Cortex of kidney (tissue), 1 donor: Measurements from ENCODE around the gene GDF2.

Source experiments
- DNase-seq: peaks from one replicate; lab custom pipeline; 2025; lab: John Stamatoyannopoulos, UW

GDF2 gene

DNA sequence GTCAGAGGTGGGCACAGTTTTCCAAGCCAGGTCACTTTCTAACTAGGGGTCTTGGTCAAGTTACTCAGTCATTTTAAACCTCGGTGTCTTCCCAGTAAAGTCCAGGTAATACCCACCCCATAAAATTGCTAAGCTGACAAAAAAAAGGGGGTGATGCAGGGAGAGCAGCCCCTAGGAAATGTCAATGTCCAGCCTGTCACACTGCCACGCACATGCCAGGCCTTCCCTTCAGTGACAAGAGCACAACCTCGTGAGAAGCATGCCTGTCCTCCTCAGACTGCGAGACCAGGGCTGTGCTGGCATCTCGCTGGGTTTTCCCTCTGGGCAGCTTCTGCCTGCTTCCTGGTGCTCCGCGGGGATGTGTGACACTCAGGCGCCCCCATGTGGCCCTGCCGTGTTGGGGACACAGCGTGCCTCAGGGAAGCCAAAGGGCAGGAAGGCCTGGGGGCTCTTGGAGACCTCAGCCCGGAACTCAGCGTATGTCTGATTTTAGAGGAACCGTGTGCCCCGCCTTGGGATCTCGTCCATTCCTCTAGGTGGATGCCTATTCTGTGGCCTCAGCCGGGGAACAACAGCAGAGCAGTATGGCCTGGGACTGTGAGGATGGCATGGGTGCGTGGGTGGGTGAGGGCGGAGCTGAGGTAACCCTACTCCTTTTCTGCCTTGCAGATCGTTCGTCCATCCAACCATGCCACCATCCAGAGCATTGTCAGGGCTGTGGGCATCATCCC is 10.2 kb upstream of the GDF2 start:
- DNase-seq: no peak

DNA sequence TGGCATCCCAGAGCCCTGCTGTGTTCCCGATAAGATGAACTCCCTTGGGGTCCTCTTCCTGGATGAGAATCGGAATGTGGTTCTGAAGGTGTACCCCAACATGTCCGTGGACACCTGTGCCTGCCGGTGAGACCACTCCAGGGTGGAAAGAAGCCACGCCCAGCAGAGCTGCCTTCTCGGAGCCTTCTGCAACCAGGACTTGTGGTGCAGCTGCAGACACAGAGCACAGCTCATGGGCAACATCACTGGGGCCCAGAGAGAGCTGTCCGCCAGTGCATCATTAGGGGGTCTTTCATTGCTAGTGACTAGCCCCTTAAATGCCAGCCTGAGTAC is 9.6 kb upstream of the GDF2 start:
- no peak for DNase-seq

DNA sequence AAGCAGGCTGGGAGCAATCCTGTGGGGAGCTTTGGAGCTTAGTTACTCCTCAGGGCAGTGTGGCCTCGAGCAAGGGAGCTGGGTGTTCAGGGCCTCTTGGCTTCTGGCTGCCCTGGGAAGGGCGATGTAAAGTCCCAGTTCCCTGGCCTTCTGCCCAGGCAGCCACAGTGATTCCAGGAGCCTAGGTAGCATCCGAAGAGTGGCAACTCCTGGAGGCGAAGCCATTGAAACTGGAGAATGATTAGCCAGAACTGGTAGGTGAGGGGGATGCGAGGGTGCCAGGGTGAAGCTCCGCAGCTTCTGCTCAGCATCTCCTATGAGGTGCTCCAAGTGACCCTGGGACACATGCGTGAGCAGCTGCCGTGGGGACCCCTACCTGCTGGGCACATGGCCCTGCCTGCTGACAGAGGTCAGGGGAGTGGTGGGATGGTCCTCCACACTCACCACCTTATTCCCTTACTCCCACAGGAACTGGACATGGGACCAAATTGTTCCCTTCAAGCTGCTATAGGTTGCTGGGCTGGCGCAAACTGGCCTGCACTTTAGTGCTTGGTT is 7.8 kb upstream of the GDF2 start:
- no peak for DNase-seq

DNA sequence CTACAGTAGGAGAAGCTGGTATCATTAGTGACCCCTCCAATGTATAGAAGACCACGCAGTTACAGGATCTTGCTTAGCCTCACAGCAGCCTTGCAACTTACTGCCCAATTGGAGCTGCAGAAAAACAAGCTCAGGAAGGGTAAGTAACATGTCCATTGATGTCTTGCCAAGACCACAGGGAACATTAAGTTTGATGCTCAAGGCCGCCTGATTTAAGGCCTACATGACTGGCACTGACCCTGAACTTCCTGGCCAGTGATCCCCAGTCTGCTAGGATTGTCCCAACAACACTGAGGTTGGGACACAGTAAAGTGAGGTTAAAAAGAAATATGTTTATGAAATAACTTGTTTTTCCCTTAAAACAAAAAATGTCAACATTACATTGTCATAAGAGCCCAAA is 6.8 kb upstream of the GDF2 start:
- no peak for DNase-seq

DNA sequence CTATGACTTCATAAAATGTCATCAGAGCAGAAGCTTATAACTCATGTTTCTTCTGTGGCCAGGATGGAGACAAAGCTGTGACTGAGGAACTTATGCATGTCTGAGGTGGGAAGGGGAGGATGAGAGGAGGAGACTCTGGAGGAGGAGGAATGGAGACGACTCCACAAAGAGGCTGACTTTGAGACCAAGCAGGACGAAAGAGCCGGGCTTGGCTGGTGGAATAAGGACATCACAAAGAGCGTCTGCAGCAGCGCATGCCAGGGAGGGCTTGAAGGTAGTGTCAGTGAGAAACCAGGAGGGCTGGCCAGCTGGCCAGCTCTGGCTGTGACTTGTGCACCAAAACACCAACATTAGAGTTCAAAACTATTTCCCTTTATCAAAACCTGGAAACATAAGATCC is 6.1 kb upstream of the GDF2 start:
- no peak for DNase-seq

DNA sequence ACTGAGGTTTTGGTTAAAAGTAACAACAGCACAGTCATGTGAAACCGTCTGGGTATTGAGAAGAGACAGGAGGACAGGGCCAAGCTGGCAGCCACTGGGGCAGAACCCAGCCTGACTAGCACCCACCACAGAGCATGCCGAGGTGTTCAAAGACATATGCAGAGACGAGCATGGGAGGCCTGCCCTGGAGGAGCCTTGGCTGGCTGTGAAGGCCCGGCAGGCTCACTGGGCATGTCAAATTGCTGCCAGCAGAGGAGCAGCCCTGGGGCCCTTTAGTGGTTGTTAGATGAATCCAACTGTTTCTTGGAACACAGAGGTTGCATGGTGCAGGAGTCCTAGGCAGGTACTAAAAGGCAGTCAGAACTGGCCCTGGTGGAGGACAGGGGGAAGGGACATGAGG is 5.0 kb upstream of the GDF2 start:
- DNase-seq: no peak

DNA sequence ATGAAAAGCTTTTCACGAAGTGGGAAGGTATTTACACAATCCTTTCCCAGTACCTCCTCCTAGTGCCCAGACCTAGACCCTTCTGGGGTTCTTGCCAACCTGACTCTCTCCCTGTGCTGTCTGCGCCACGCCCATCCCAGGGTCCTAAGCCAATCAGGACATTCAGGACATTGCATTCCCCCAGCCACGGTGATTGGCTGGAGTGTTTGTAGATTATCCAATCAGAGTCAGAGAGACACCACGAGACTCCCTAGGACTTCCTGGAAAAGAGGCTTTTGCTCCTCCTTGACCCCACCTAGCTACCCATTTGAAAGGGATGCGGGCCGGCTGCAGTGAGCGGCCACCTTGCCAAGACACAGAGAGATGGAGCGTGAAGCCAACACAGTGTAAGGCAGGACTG is 3.5 kb upstream of the GDF2 start:
- no peak for DNase-seq

DNA sequence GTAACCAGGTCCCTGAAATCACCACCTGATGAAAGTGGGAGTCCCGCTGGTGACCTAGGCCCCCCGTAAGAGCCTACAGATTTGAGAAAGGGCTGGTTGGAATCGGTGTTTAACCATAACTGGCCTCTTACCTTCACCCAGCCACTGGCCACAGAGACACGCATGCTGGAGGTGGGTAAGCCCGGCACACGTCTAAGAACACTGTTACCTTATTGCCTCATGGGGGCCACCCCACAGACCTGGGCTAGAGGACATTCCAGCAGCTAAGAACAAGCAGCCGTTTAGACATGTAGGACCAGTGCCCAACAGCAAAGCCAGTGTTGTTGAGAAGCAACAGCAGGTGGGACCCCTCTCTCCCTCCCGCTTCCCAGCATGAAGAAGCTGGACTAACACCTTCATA is 2.5 kb upstream of the GDF2 start:
- DNase-seq: no peak

DNA sequence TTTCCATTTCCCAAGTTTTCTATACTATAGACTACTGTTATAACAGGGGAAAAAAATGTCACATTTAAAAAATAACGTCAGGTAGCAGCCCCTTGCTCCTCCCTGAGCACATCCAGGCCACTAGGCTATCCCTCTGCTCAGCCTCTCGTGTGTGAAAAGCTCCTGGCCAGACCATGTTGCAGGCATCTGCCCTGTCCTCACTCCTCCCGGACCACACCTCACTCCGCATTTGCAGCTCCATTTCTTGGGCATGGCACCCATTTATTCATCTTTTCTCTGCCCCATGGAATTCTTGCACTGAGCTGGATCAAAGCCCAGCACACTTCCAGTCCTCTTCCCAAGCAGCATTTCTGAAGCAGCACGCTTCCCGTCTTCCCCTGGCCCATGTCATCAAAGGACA is 1.4 kb upstream of the GDF2 start:
- DNase-seq: no peak

DNA sequence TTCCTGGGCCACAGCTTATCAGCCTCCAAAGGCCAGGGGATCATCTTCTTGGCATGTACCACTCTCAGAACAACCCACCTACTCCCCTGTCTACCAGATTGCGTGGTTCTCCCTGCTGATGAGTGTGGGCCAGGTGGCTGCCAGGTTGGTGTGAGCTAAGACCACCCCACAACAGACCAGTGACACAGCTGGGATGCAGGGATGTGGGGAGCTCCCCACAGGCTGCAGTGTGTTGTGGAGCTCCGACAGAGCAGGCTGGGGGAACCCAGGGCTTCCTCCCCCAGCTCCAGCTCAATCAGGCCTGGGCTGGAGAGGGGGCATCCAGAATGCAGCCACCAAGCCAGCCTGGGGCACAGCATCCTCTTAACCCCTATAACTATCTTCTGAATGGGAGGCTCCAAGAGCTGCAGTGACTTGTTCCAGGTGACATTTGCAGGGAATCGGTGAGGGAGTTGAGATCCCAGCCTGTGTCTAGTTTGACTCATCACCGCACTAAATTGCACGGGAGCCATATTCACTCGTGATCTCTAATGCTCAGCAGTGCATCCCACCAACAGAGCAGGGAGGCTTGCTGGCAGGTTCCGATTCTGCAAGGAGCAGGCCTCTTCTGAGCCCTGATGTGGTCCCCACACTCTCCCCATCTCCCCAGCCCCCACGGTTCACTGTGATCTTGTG is 596 bp upstream of the GDF2 start:
- no peak for DNase-seq

DNA sequence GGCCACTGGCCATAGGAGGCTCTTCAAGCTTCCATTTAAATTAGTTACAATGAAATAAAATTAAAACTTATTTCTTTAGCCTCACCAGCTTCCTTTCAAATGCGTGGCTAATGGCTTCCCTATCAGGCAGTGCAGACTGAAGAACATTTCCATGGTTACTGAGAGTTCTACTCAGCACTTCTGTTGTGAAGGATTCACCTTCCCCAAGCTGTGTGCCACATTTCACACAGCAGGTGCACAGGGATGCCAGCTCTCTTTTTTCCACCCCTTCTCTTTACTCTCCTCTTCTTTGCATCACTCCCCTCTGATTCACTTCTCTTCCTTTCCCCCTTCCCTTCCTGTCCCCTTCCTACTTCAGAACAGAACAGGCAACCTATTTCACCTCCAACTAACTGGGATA is 833 bp downstream of the GDF2 start:
- no peak for DNase-seq

DNA sequence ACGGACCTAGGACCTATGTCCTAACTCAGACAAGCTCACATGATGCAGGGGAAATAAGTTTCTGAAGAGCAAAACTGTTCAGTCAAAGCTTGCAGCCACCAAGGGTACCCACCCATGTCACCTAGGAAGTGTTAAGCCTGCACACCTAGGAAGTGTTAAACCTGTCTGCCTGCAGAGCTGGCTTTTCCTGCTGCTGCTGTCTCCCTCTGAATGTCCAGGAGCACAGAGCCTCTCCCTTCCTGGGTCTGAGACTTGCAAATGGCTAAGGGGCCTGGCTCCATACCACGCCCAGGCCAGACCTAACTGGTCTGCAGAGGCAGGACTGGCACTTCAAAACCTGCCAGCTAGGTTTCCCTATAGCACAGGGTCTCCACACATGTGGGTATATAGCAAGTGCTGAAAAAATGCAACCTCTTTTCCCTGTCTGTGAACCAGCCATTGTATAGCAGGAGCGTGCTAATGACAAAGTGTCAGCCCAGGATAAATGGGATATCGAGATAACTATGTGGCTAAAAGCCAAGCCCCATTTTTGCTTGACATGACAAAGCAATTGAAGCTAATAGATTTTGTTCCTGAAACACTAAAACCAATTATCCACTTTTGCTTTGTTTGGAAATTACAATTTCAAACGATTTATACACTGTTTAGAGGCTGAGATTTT is 1.5 kb downstream of the GDF2 start:
- no peak for DNase-seq

DNA sequence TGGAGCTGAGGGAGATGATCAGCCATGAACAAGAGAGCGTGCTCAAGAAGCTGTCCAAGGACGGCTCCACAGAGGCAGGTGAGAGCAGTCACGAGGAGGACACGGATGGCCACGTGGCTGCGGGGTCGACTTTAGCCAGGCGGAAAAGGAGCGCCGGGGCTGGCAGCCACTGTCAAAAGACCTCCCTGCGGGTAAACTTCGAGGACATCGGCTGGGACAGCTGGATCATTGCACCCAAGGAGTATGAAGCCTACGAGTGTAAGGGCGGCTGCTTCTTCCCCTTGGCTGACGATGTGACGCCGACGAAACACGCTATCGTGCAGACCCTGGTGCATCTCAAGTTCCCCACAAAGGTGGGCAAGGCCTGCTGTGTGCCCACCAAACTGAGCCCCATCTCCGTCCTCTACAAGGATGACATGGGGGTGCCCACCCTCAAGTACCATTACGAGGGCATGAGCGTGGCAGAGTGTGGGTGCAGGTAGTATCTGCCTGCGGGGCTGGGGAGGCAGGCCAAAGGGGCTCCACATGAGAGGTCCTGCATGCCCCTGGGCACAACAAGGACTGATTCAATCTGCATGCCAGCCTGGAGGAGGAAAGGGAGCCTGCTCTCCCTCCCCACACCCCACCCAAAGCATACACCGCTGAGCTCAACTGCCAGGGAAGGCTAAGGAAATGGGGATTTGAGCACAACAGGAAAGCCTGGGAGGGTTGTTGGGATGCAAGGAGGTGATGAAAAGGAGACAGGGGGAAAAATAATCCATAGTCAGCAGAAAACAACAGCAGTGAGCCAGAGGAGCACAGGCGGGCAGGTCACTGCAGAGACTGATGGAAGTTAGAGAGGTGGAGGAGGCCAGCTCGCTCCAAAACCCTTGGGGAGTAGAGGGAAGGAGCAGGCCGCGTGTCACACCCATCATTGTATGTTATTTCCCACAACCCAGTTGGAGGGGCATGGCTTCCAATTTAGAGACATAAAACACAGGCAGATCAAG is 3.3 kb downstream of the GDF2 start:
- DNase-seq: no peak

DNA sequence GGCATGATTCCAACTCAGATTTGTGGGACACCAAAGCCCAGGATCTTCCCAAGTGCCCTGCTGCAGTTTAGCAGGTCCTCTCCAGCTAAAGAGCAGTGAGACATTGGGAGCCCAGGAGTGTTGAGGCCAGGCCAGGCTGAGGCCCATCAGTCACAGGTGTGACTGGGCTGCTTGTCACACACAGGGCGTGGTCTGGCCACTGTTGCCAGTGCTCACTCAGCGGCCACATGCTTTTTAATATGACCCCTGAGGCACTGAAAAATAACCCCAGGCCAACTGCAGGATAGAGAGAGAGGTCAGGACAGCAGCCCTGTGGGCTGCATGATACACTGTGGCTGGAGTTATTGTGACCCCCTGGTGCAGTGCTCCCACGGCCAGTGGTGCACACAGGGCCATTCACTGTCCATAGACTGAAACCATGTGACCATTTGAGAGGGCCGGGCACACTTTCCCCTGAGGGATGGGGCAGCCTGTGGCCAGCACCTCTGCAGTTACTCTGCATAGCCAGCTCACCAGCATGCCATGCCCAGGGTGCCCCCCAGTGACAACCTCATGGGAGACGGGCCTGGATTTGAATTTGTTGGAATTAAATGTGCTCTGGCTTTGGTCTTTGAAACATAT is 4.2 kb downstream of the GDF2 start:
- DNase-seq: no peak

DNA sequence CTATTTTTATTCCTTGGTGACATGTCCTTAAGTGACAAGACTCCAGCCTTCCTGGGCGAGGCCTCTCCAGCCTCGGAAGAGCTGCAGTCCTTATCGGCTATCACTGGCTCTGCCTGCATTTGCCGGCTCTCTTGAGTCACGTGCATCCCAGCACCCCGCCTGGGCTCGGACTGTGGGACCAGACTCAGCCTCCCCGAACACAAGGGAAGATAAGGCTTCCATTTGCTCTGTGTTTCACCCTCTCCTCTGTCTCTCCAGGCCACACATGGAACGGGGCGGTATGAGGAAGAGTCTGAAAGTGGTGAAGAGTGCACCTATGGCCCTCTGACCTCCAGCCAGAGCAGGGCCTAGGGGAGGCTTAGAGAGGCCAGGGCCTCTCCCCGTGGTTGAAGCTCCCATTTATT is 4.7 kb downstream of the GDF2 start:
- no peak for DNase-seq

DNA sequence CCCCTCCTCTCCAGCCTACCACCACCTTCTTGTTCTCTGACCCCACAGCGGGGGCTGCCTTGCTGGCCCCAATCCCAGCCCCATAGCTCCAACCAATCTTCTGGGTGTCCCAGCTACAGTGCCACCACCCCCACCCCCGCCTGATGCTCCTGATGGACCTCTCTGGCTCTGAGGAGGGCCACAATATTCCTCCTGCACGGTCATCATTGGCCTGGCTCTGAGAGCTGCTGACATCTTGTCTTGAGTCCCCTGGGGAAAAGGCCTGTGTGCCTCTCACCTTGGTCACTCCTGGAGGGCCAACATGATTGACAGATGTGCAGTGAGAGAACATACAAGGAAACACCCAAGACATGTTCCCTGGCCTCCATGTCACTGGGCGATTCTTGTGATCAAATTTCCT is 7.6 kb downstream of the GDF2 start:
- no peak for DNase-seq

DNA sequence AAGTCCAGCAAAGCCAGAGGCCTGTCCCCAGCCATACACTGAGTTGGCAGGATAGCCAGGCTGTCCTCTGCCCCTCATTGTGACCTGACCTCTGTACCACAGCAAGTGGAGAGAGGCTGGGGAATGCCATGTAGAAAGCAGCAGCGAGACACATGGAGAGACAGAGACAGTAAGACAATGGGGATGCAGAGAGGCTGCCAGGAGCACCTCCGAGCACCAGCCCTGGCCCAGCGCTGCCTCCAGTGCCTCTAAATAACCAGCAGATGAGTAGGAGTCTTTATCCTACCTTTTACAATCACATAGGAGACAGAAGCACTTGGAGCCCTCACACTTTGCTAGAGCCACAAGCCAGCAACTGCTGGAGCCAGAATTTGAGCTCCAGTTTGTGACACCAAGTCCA is 8.1 kb downstream of the GDF2 start:
- no peak for DNase-seq

DNA sequence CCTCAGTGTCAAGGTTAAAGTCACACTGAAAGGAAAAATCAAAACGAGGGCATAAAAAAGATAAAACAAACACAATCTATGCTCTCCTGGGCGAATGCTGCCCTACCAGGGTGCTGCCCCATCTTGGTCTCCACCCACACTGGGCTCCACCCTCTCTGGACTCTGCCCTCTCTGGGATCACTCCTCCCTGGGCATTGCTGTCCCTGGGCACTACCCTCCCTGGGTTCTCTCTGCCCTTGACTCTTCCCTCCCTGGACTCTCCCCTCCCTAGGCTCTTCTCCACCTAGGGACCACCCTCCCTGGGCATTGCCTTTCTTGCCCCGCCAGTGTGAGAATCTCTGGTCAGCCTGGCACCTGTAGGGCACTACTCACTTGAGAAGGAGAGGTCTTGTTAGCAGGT is 8.6 kb downstream of the GDF2 start:
- DNase-seq: no peak

DNA sequence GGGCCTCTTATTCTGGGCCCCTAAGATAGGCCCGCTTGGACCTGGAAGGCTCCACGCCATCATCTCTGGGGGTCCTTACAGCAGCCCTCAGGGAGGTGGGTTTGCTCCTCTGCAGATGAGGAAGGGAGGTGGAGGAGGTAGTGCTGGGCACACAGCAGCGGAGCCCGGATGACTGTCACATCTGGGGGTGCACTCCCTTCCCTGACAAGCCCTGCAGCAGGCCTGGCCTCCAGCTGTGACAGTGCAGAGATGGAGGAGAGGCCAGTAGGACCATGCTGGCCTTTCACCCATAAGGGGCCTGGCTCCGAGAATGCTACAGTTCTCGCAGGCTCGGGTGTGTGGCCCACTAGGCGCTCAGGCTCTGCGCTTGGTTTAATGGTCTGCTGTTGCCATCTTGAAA is 9.2 kb downstream of the GDF2 start:
- no peak for DNase-seq

DNA sequence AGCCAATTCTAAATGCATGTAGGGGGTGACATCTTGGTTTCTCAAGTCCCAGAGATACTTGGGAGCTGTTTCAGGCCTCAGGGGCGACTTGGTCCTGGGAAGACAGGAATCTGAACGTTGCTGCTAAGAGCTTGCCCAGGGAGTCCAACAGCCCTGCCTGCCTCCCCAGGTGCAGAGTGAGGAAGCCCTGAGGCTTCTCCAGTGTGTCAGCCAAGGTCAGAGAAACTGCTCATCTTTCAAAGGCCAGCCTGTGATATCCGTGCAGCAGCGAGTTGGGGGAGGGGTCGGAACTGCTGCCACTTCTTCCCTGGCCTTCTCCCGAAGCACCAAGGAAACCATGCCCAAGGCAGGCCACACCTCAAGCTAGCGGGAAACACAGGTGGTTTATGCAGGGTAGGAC is 9.7 kb downstream of the GDF2 start:
- DNase-seq: no peak

DNA sequence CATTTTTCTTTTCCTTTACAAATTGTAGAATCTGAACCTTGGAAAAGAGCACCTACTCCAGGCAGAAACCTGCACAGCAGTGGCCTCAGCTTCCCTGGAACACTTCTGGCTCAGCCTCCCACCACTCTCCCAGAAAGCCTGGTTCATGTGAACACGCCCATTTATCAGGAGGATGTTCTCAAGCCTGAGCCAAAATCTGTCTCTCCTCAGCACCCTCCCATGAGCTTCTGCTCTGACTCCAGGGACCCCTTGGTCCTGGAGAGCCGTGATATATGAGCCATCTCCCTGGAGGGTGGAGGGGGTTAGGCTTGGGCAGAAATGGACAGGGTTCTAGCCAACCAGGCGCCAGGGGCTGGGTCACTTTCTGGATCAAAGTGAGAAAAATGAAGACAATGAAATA is 10.1 kb downstream of the GDF2 start:
- DNase-seq: no peak

DNA sequence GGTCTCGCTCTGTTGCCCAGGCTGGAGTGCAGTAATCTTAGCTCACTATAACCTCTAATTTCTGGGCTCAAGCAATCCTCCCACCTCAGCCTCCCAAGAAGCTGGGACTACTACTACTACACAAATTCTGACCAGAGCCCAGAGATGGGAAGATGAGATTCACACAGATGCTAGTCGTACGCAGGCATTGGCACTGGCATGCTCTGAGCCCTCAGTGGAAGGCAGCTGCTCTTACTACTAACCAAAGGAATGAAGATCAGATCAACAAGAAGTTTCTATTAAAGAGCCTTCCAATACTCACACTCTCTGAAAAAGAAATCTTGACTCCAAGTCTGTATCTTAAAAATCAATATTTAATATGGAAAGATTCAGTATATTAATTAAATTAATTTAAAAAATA is 10.7 kb downstream of the GDF2 start:
- no peak for DNase-seq
